ENCODE data around the gene HES2.
"Not testable (repeated sequence)": the region's sequence is repeated elsewhere in the genome, so short reads cannot be mapped to it uniquely, and the experiment has no call there.

- not testable (repeated sequence) for TF ChIP-seq CTCF (IDR thresholded peaks at IDR 0.05; ENCODE audit: poor library complexity); EZH2phosphoT487 (IDR thresholded peaks at IDR 0.05; ENCODE audit: low read depth, severe bottlenecking, unreplicated experiment); EZH2 (IDR thresholded peaks at IDR 0.05; ENCODE audit: borderline replicate concordance)
Observed at GRCh38 chr1:6395130-6395529, 24.6 kb downstream of the HES2 start.
